Activated naive CD8-positive, alpha-beta T cell (primary cell): ENCODE measurements around the gene WDR54.
"Not testable (repeated sequence)": the region's sequence is repeated elsewhere in the genome, so short reads cannot be mapped to it uniquely, and the experiment has no call there.

Source experiments
- H3K27ac Mint-ChIP-seq: one replicate; pipeline ENCODE4 v1.8.0; 2021; ENCODE audit warnings: mixed read lengths
- H3K27me3 Mint-ChIP-seq: one replicate; pipeline ENCODE4 v1.8.0; 2021; ENCODE audit warnings: mixed read lengths
- H3K36me3 Mint-ChIP-seq: one replicate; pipeline ENCODE4 v1.8.0; 2021; ENCODE audit warnings: mixed read lengths
- H3K4me1 Mint-ChIP-seq: one replicate; pipeline ENCODE4 v1.8.0; 2021; ENCODE audit warnings: low read depth, mixed read lengths
- H3K4me3 Mint-ChIP-seq: one replicate; pipeline ENCODE4 v1.8.0; 2021; ENCODE audit warnings: mild to moderate bottlenecking, mixed read lengths
- H3K9me3 Mint-ChIP-seq: one replicate; pipeline ENCODE4 v1.8.0; 2021; ENCODE audit warnings: low read depth, mixed read lengths

WDR54 gene

GRCh38 chr2:74447230-74447999 lies 25.9 kb downstream of the WDR54 start:
- H3K27me3 Mint-ChIP-seq: peaks cover 5% of the 10 kb centered on the region
- no peaks in the 10 kb centered on the region for H3K36me3 Mint-ChIP-seq

GRCh38 chr2:74448771-74449170 lies 27.2 kb downstream of the WDR54 start:
- H3K27ac Mint-ChIP-seq: no peak overlapping the region
- H3K9me3 Mint-ChIP-seq: no peaks in the 10 kb centered on the region
- peaks cover 4% of the 10 kb centered on the region for H3K27me3 Mint-ChIP-seq
- no peak overlapping the region for H3K4me3 Mint-ChIP-seq
- H3K4me1 Mint-ChIP-seq: peaks cover 3% of the 10 kb centered on the region
- H3K36me3 Mint-ChIP-seq: no peaks in the 10 kb centered on the region

More at GRCh38 chr2:74447230-74447999, 25.9 kb downstream of the WDR54 start:
- Mint-ChIP-seq H3K27ac (no peak overlapping the region), H3K9me3 (no peaks in the 10 kb centered on the region), H3K4me3 (no peak overlapping the region), H3K4me1 (peaks cover under 1% of the 10 kb centered on the region)

- H3K9me3 Mint-ChIP-seq: no peaks in the 10 kb centered on the region
- H3K27ac Mint-ChIP-seq: no peak overlapping the region
- H3K4me3 Mint-ChIP-seq: no peak overlapping the region
- H3K27me3 Mint-ChIP-seq: no peaks in the 10 kb centered on the region
- H3K36me3 Mint-ChIP-seq: peaks cover 5% of the 10 kb centered on the region
- peaks cover 16% of the 10 kb centered on the region for H3K4me1 Mint-ChIP-seq
Observed at GRCh38 chr2:74450570-74451190, 29.1 kb downstream of the WDR54 start.

GRCh38 chr2:74454654-74455511 lies 33.4 kb downstream of the WDR54 start, which contains the start of gene INO80B:
Gene INO80B, plus strand, starts transcription at chr2:74455087. Its CDS starts 30 bp downstream, at chr2:74455117.
- peak within 1 kb of the TSS; percentile 98 for H3K4me3 Mint-ChIP-seq
- peak within 1 kb of the TSS; percentile 98 for H3K27ac Mint-ChIP-seq
- H3K9me3 Mint-ChIP-seq: no peaks in the 10 kb centered on the region
- H3K4me1 Mint-ChIP-seq: peaks cover 52% of the 10 kb centered on the region
- H3K27me3 Mint-ChIP-seq: no peaks in the 10 kb centered on the region
- H3K36me3 Mint-ChIP-seq: peaks cover 7% of the 10 kb centered on the region

- Mint-ChIP-seq H3K4me1 (peaks cover 56% of the 10 kb centered on the region), H3K9me3 (no peaks in the 10 kb centered on the region), H3K27me3 (no peaks in the 10 kb centered on the region), H3K27ac (peak overlapping the region; percentile 98), H3K36me3 (peaks cover 7% of the 10 kb centered on the region), H3K4me3 (peak overlapping the region; percentile 98)
Observed at GRCh38 chr2:74457129-74457548, 35.6 kb downstream of the WDR54 start.

- H3K4me3 Mint-ChIP-seq: peak overlapping the region; percentile 98
- H3K4me1 Mint-ChIP-seq: peaks cover 54% of the 10 kb centered on the region
- peaks cover 7% of the 10 kb centered on the region for H3K36me3 Mint-ChIP-seq
Observed at GRCh38 chr2:74457549-74458131, 36.1 kb downstream of the WDR54 start.

GRCh38 chr2:74458132-74458937 lies 36.8 kb downstream of the WDR54 start, which contains the start of gene WBP1:
Gene WBP1, plus strand, starts transcription at chr2:74458438. Its CDS starts 165 bp downstream, at chr2:74458603.
- Mint-ChIP-seq H3K4me3 (peak within 1 kb of the TSS; percentile 98), H3K4me1 (peaks cover 60% of the 10 kb centered on the region), H3K27me3 (no peaks in the 10 kb centered on the region), H3K36me3 (peaks cover 10% of the 10 kb centered on the region), H3K9me3 (no peaks in the 10 kb centered on the region), H3K27ac (peak within 1 kb of the TSS; percentile 98)

More at GRCh38 chr2:74457549-74458131, 36.1 kb downstream of the WDR54 start:
- Mint-ChIP-seq H3K27ac (peak overlapping the region; percentile 98), H3K27me3 (no peaks in the 10 kb centered on the region), H3K9me3 (no peaks in the 10 kb centered on the region)

GRCh38 chr2:74458938-74459363 lies 37.4 kb downstream of the WDR54 start:
- H3K27me3 Mint-ChIP-seq: no peaks in the 10 kb centered on the region
- H3K36me3 Mint-ChIP-seq: peaks cover 10% of the 10 kb centered on the region
- peak overlapping the region; percentile 98 for H3K27ac Mint-ChIP-seq
- H3K9me3 Mint-ChIP-seq: no peaks in the 10 kb centered on the region
- H3K4me3 Mint-ChIP-seq: peak overlapping the region; percentile 98
- peaks cover 61% of the 10 kb centered on the region for H3K4me1 Mint-ChIP-seq

- H3K4me3 Mint-ChIP-seq: peak overlapping the region; percentile 98
- peak overlapping the region; percentile 16 for H3K27ac Mint-ChIP-seq
- H3K27me3 Mint-ChIP-seq, H3K9me3 Mint-ChIP-seq: not testable (repeated sequence)
- peaks cover 10% of the 10 kb centered on the region for H3K36me3 Mint-ChIP-seq
- peaks cover 60% of the 10 kb centered on the region for H3K4me1 Mint-ChIP-seq
Observed at GRCh38 chr2:74459503-74460118, 38.1 kb downstream of the WDR54 start.

GRCh38 chr2:74460187-74460586 lies 38.7 kb downstream of the WDR54 start:
- not testable (repeated sequence) for H3K36me3 Mint-ChIP-seq, H3K27me3 Mint-ChIP-seq, H3K9me3 Mint-ChIP-seq, H3K27ac Mint-ChIP-seq
- Mint-ChIP-seq H3K4me3 (peak overlapping the region; percentile 98), H3K4me1 (peaks cover 56% of the 10 kb centered on the region)

- Mint-ChIP-seq H3K4me3 (no peak overlapping the region), H3K27me3 (no peaks in the 10 kb centered on the region), H3K4me1 (peaks cover 51% of the 10 kb centered on the region), H3K9me3 (no peaks in the 10 kb centered on the region), H3K27ac (no peak overlapping the region), H3K36me3 (peaks cover 5% of the 10 kb centered on the region)
Observed at GRCh38 chr2:74461187-74462053, 39.9 kb downstream of the WDR54 start.

GRCh38 chr2:74462054-74462785 lies 40.7 kb downstream of the WDR54 start:
- no peak overlapping the region for H3K27ac Mint-ChIP-seq
- H3K27me3 Mint-ChIP-seq: no peaks in the 10 kb centered on the region
- peak overlapping the region; percentile 84 for H3K4me3 Mint-ChIP-seq
- H3K4me1 Mint-ChIP-seq: peaks cover 44% of the 10 kb centered on the region
- H3K36me3 Mint-ChIP-seq: peaks cover 4% of the 10 kb centered on the region
- H3K9me3 Mint-ChIP-seq: no peaks in the 10 kb centered on the region
